GM23248 (cell line): ENCODE measurements around the gene SH3BP1. TPM values are rescaled to one million over a fixed set of nuclear protein-coding genes. Genes with fewer than 3 reads are reported as not detected.
"Not testable (repeated sequence)": the region's sequence is repeated elsewhere in the genome, so short reads cannot be mapped to it uniquely, and the experiment has no call there.

Source experiments
- DNase-seq: peaks from one replicate; pipeline ENCODE4 v3.0.0-alpha.2; 2015
- H2AFZ ChIP-seq: fragments of 200-600 bp; sonication (generic); 2 replicates; pipeline ENCODE4 v1.6.1; 2016; ENCODE audit warnings: antibody characterized with exemption
- H3F3A ChIP-seq: fragments of 200-600 bp; sonication (generic); 2 replicates; pipeline ENCODE4 v1.6.1; 2016; ENCODE audit warnings: mild to moderate bottlenecking, antibody characterized with exemption, mixed run types; ENCODE audit not compliant: insufficient read depth
- H3K27ac ChIP-seq: fragments of 200-600 bp; sonication (generic); 2 replicates; pipeline ENCODE4 v1.5.1; 2016; ENCODE audit warnings: mild to moderate bottlenecking
- H3K27me3 ChIP-seq: fragments of 200-600 bp; sonication (generic); replicated peaks from 2 replicates; pipeline ENCODE4 v1.6.1; 2016; ENCODE audit warnings: mild to moderate bottlenecking; ENCODE audit not compliant: insufficient read depth
- H3K36me3 ChIP-seq: fragments of 200-600 bp; sonication (generic); 2 replicates; pipeline ENCODE4 v1.6.1; 2016; ENCODE audit warnings: low read depth, mild to moderate bottlenecking
- H3K4me1 ChIP-seq: fragments of 200-600 bp; sonication (generic); 2 replicates; pipeline ENCODE4 v1.6.1; 2016; ENCODE audit warnings: mild to moderate bottlenecking; ENCODE audit not compliant: insufficient read depth
- H3K4me2 ChIP-seq: fragments of 200-600 bp; sonication (generic); one replicate; pipeline ENCODE4 v1.6.1; 2016; ENCODE audit warnings: mild to moderate bottlenecking; ENCODE audit not compliant: unreplicated experiment
- H3K4me3 ChIP-seq: fragments of 200-600 bp; sonication (generic); 2 replicates; pipeline ENCODE4 v1.5.1; 2016; ENCODE audit warnings: mild to moderate bottlenecking
- H3K79me2 ChIP-seq: fragments of 200-600 bp; sonication (generic); 2 replicates; pipeline ENCODE4 v1.6.1; 2016; ENCODE audit warnings: mild to moderate bottlenecking; ENCODE audit not compliant: insufficient read depth
- H3K9ac ChIP-seq: fragments of 200-600 bp; sonication (generic); 2 replicates; pipeline ENCODE4 v1.6.1; 2016; ENCODE audit warnings: mild to moderate bottlenecking
- H3K9me2 ChIP-seq: fragments of 200-600 bp; sonication (generic); 2 replicates; pipeline ENCODE4 v1.6.1; 2016; ENCODE audit warnings: mixed run types, mild to moderate bottlenecking, moderate library complexity; ENCODE audit not compliant: insufficient read depth
- H3K9me3 ChIP-seq: fragments of 200-600 bp; sonication (generic); one replicate; pipeline ENCODE4 v1.6.1; 2017; ENCODE audit warnings: low read depth
- H4K20me1 ChIP-seq: fragments of 200-600 bp; sonication (generic); 2 replicates; pipeline ENCODE4 v1.6.0; 2016; ENCODE audit not compliant: insufficient read depth
- EZH2 ChIP-seq: fragments of 200-600 bp; sonication (generic); IDR thresholded peaks from 2 replicates; pipeline ENCODE4 v1.6.1; 2018; ENCODE audit warnings: antibody characterized with exemption, mild to moderate bottlenecking; ENCODE audit not compliant: insufficient read depth, poor library complexity, severe bottlenecking
- EZH2phosphoT487 ChIP-seq: fragments of 200-600 bp; sonication (generic); IDR thresholded peaks from 2 replicates; pipeline ENCODE4 v1.6.1; 2018; ENCODE audit warnings: antibody characterized with exemption, moderate library complexity, mild to moderate bottlenecking, low read depth; ENCODE audit not compliant: insufficient read depth
- WGBS, 2 experiments: methylation state at CpG; one replicate each; pipeline ENCODE4 v1.1.6; 2015 to 2017; ENCODE audit warnings: low lambda C conversion rate in 2 of 2, low coverage in 1 of 2; ENCODE audit errors: missing lambda C conversion rate in 2 of 2; 5-methylcytosine and 5-hydroxymethylcytosine counted together
- in situ Hi-C: fragments of 300-500 bp; cut with MboI; formaldehyde crosslinking; loops from 2 replicates; pipeline ENCODE4 v1.15.0; 2020
- polyA plus RNA-seq: library from polyadenylated mRNA; unstranded; fragments of >200 nt; fragmentation: Nextera tagmentation; extraction: Ambion mirVana; gene quantifications from 2 replicates; pipeline ENCODE4 v1.2.1, GENCODE V29; 2016
- total RNA-seq: library from RNA; depleted of rRNA; stranded (reverse); fragments of >200 nt; shearing (Covaris generic); gene quantifications from 2 replicates; pipeline ENCODE4 v1.2.3, GENCODE V29; 2014

Gene SH3BP1
- total and polyA plus RNA-seq, 2 experiments from 2014 or later: 0.81 to 9.9 TPM

- Histone ChIP-seq H4K20me1 (no peaks in the 10 kb centered on the region), H3K27me3 (no peaks in the 10 kb centered on the region), H2AFZ (no peak overlapping the region), H3K4me3 (no peak overlapping the region), H3K9me3 (no peaks in the 10 kb centered on the region), H3K9ac (no peak overlapping the region), H3F3A (no peaks in the 10 kb centered on the region), H3K36me3 (no peaks in the 10 kb centered on the region), H3K9me2 (no peaks in the 10 kb centered on the region), H3K4me2 (no peak overlapping the region), H3K4me1 (no peaks in the 10 kb centered on the region), H3K79me2 (no peaks in the 10 kb centered on the region), H3K27ac (no peak overlapping the region)
- no peak for DNase-seq
- in situ Hi-C loops: no loop called here
- 95 to 99% methylated on average over 11 to 17 of the region's 17 CpGs for WGBS, 2 experiments
- no peak for TF ChIP-seq EZH2phosphoT487
- no peak for TF ChIP-seq EZH2
Observed at GRCh38 chr22:37650463-37651136, 11.1 kb downstream of the SH3BP1 start.

DNA sequence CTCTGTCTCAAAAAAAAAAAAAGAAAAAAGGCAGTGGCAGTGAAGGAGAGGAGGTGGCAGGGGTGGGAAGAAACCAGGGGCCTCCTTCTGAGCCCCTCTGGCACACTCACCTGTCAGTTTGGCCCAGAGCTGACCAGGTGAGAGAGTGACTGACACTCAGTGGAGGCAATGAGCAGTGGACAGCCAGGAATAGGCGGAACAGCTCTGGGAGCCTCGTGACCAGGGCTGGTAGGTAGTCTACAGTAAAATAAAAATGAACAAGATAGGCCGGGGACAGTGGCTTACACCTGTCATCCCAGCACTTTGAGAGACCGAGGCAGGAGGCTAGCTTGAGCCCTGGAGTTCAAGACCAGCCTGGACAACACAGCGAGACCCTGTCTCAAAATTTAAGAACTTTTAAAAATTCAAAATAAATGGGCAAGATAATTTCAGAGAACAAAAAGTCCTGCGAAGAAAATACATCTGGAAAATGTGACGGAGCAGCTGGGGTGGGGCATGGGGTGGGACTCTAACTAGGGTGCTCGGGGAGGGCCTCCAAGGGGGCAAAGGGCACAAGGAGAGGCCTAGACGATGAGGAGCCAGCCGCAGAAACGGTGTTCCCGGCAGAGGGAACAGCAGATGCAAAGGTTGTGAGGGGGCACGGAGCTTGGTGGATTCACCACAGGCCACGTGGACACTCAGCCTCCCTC, 15.2 kb downstream of the SH3BP1 start:
- no peaks in the 10 kb centered on the region for H3K27me3 ChIP-seq
- H3K4me3 ChIP-seq: no peak overlapping the region
- in situ Hi-C loops: no loop called here
- H3F3A ChIP-seq: peaks cover 9% of the 10 kb centered on the region; the same call in 1 of the 2 replicates
- no peak overlapping the region for H3K4me2 ChIP-seq
- peaks cover 12% of the 10 kb centered on the region for H3K4me1 ChIP-seq
- H3K9me3 ChIP-seq: no peaks in the 10 kb centered on the region
- H4K20me1 ChIP-seq: no peaks in the 10 kb centered on the region
- 76 to 82% methylated on average over 8 to 14 of the region's 14 CpGs for WGBS, 2 experiments
- H3K79me2 ChIP-seq: peaks cover 6% of the 10 kb centered on the region
- TF ChIP-seq EZH2phosphoT487 (no peak), EZH2 (no peak)
- H3K9me2 ChIP-seq: no peaks in the 10 kb centered on the region
- H2AFZ ChIP-seq: no peak overlapping the region
- H3K36me3 ChIP-seq: no peaks in the 10 kb centered on the region
- H3K27ac ChIP-seq: no peak overlapping the region
- H3K9ac ChIP-seq: no peak overlapping the region
- DNase-seq: no peak

DNA sequence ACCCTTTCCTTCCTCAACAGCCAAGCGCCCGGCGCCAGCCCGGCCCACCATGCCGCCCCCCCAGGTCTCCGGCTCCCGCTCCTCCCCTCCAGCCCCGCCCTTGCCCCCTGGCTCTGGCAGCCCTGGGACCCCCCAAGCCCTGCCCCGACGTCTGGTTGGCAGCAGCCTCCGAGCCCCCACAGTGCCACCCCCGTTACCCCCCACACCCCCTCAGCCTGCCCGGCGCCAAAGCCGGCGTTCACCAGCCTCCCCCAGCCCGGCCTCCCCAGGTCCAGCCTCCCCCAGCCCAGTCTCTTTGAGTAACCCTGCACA, 15.7 kb downstream of the SH3BP1 start:
- Histone ChIP-seq H3K4me3 (no peak overlapping the region), H3K4me1 (peaks cover 17% of the 10 kb centered on the region), H2AFZ (no peak overlapping the region), H3K79me2 (peaks cover 11% of the 10 kb centered on the region), H3K27me3 (no peaks in the 10 kb centered on the region), H3K4me2 (no peak overlapping the region), H3K36me3 (no peaks in the 10 kb centered on the region), H3K9ac (no peak overlapping the region), H3K9me2 (no peaks in the 10 kb centered on the region), H3K27ac (no peak overlapping the region), H3K9me3 (no peaks in the 10 kb centered on the region), H3F3A (peaks cover 14% of the 10 kb centered on the region; the same call in 1 of the 2 replicates), H4K20me1 (no peaks in the 10 kb centered on the region)
- no peak for DNase-seq
- in situ Hi-C loops: no loop called here
- 87 to 100% methylated on average over 1 to 17 of the region's 17 CpGs for WGBS, 2 experiments
- no peak for TF ChIP-seq EZH2
- TF ChIP-seq EZH2phosphoT487: no peak

DNA sequence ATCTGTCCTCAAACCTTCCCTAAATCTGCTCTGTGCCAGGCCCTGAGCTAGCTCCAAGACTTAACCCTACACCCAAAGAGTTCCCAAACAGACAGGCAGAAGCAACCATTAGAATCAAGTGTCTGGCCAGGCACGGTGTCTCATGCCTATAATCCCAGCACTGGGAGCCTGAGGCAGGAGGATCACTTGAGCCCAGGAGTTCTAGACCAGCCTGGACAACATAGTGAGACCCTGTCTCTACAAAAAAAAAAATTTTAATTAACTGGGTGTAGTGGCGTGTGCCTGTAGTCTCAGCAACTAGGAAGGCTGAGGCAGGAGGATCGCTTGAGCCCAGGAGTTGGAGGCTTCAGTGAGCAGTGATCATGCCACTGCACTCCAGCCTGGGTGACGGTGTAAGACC, 17.1 kb downstream of the SH3BP1 start:
- H3K4me2 ChIP-seq, H3K36me3 ChIP-seq, H3K9me2 ChIP-seq, H3K27me3 ChIP-seq, H3K9ac ChIP-seq, H3K27ac ChIP-seq, H2AFZ ChIP-seq, H3K4me3 ChIP-seq, H3K9me3 ChIP-seq, DNase-seq, H4K20me1 ChIP-seq, in situ Hi-C loops: not testable (repeated sequence)
- Histone ChIP-seq H3K79me2 (peaks cover 20% of the 10 kb centered on the region), H3K4me1 (peaks cover 29% of the 10 kb centered on the region), H3F3A (peaks cover 23% of the 10 kb centered on the region)
- WGBS, 2 experiments: 92 to 95% methylated on average over 4 of the region's 4 CpGs
